Urinary bladder (tissue), 4 donors: ENCODE measurements around the gene CFHR3. TPM values are rescaled to one million over a fixed set of nuclear protein-coding genes. Genes with fewer than 3 reads are reported as not detected.
"Not testable (repeated sequence)": the region's sequence is repeated elsewhere in the genome, so short reads cannot be mapped to it uniquely, and the experiment has no call there.

Experiments used
- DNase-seq: peaks from one replicate; pipeline ENCODE4 v3.0.0-alpha.2; 2015; ENCODE audit errors: extremely low spot score
- H3K27ac ChIP-seq: one replicate; pipeline ENCODE4 v1.5.1; 2013; ENCODE audit warnings: low read depth, mild to moderate bottlenecking, moderate library complexity
- H3K36me3 ChIP-seq: one replicate; pipeline ENCODE4 v1.6.1; 2013; ENCODE audit warnings: mild to moderate bottlenecking, moderate library complexity; ENCODE audit not compliant: insufficient read depth
- H3K4me1 ChIP-seq: one replicate; pipeline ENCODE4 v1.6.1; 2013; ENCODE audit warnings: mild to moderate bottlenecking, moderate library complexity; ENCODE audit not compliant: insufficient read depth
- H3K4me3 ChIP-seq: one replicate; pipeline ENCODE4 v1.5.1; 2013; ENCODE audit warnings: low read depth, low read length
- WGBS: extraction: QIAGEN DNeasy Blood & Tissue Kit; methylation state at CpG from one replicate; pipeline ENCODE4 v1.1.7; 2013; 5-methylcytosine and 5-hydroxymethylcytosine counted together
- polyA plus RNA-seq: library from polyadenylated mRNA; stranded (reverse); fragments of 200-250 nt; gene quantifications from one replicate; pipeline ENCODE4 v1.2.3, GENCODE V29; 2013
- total RNA-seq: library from RNA; depleted of rRNA; stranded (reverse); fragments of >200 nt; gene quantifications from one replicate; pipeline ENCODE4 v1.2.3, GENCODE V29; 2014
- donor health status: healthy with polysubstance abuse.
- donor health status: healthy.

The CFHR3 gene
- total RNA-seq (0.48 TPM), polyA plus RNA-seq (0.10 TPM)

GRCh38 chr1:196774603-196775002 is at the start of gene CFHR3:
CFHR3 (plus strand) TSS chr1:196774840; CDS start chr1:196774887, 47 bp downstream.
- no peak within 1 kb of the TSS for H3K4me3 ChIP-seq
- H3K4me1 ChIP-seq = no peaks in the 10 kb centered on the region
- no peaks in the 10 kb centered on the region for H3K36me3 ChIP-seq
- no peak for DNase-seq
- H3K27ac ChIP-seq = no peak within 1 kb of the TSS

- WGBS = 94% methylated on average over 2 of the region's 2 CpGs
- no peak overlapping the region for H3K27ac ChIP-seq
- no peak for DNase-seq
- no peaks in the 10 kb centered on the region for H3K4me1 ChIP-seq
- H3K4me3 ChIP-seq = no peak overlapping the region
- no peaks in the 10 kb centered on the region for H3K36me3 ChIP-seq
These were observed 42.1 kb upstream of the CFHR3 start for GRCh38 chr1:196732526-196732925.

GRCh38 chr1:196733091-196733970 is 41.3 kb upstream of the CFHR3 start:
- WGBS = 71% methylated on average over 11 of the region's 11 CpGs
- no peak for DNase-seq

GRCh38 chr1:196734006-196734405 is 40.6 kb upstream of the CFHR3 start:
- no peaks in the 10 kb centered on the region for H3K4me1 ChIP-seq
- peaks cover 3% of the 10 kb centered on the region for H3K36me3 ChIP-seq
- DNase-seq = no peak
- H3K27ac ChIP-seq = no peak overlapping the region
- no peak overlapping the region for H3K4me3 ChIP-seq

More at GRCh38 chr1:196733091-196733970, 41.3 kb upstream of the CFHR3 start:
- no peak overlapping the region for H3K27ac ChIP-seq
- no peak overlapping the region for H3K4me3 ChIP-seq
- H3K36me3 ChIP-seq = peaks cover 3% of the 10 kb centered on the region
- no peaks in the 10 kb centered on the region for H3K4me1 ChIP-seq

- 57% methylated on average over 2 of the region's 2 CpGs for WGBS
These were observed 40.2 kb upstream of the CFHR3 start for GRCh38 chr1:196734460-196734859.

GRCh38 chr1:196738730-196739129 is 35.9 kb upstream of the CFHR3 start:
- no peak overlapping the region for H3K4me3 ChIP-seq
- peaks cover 11% of the 10 kb centered on the region for H3K36me3 ChIP-seq

More at GRCh38 chr1:196734460-196734859, 40.2 kb upstream of the CFHR3 start:
- Histone ChIP-seq H3K36me3 (peaks cover 4% of the 10 kb centered on the region), H3K27ac (no peak overlapping the region), H3K4me1 (no peaks in the 10 kb centered on the region), H3K4me3 (no peak overlapping the region)
- DNase-seq = no peak

GRCh38 chr1:196743244-196743643 is 31.4 kb upstream of the CFHR3 start:
- 44% methylated on average over 6 of the region's 6 CpGs for WGBS
- not testable (repeated sequence) for H3K4me3 ChIP-seq, H3K36me3 ChIP-seq, H3K4me1 ChIP-seq, DNase-seq, H3K27ac ChIP-seq

More at GRCh38 chr1:196738730-196739129, 35.9 kb upstream of the CFHR3 start:
- Histone ChIP-seq H3K4me1 (no peaks in the 10 kb centered on the region), H3K27ac (no peak overlapping the region)
- no peak for DNase-seq

GRCh38 chr1:196765019-196765740 is 9.5 kb upstream of the CFHR3 start:
- not testable (repeated sequence) for H3K4me3 ChIP-seq, H3K4me1 ChIP-seq, DNase-seq, H3K27ac ChIP-seq, H3K36me3 ChIP-seq
- WGBS = 78% methylated on average over 4 of the region's 4 CpGs

- not testable (repeated sequence) for H3K36me3 ChIP-seq, H3K4me3 ChIP-seq, H3K4me1 ChIP-seq, DNase-seq, H3K27ac ChIP-seq
- WGBS = 89% methylated on average over 4 of the region's 4 CpGs
These were observed 4.8 kb upstream of the CFHR3 start for GRCh38 chr1:196769823-196770222.

- no peaks in the 10 kb centered on the region for H3K36me3 ChIP-seq
- H3K27ac ChIP-seq = no peak overlapping the region
- H3K4me3 ChIP-seq = no peak overlapping the region
- 94% methylated on average over 1 of the region's 1 CpG for WGBS
- H3K4me1 ChIP-seq = no peaks in the 10 kb centered on the region
- DNase-seq = no peak
These were observed 927 bp upstream of the CFHR3 start for GRCh38 chr1:196773713-196774112.

- WGBS = 54% methylated on average over 2 of the region's 2 CpGs
- DNase-seq = no peak
These were observed 465 bp upstream of the CFHR3 start for GRCh38 chr1:196774175-196774574.

GRCh38 chr1:196777603-196778002 is 3.0 kb downstream of the CFHR3 start:
- no peaks in the 10 kb centered on the region for H3K36me3 ChIP-seq
- no peak for DNase-seq
- 91% methylated on average over 13 of the region's 13 CpGs for WGBS

More at GRCh38 chr1:196774175-196774574, 465 bp upstream of the CFHR3 start:
- H3K4me3 ChIP-seq = no peak overlapping the region
- no peaks in the 10 kb centered on the region for H3K4me1 ChIP-seq
- no peak overlapping the region for H3K27ac ChIP-seq
- H3K36me3 ChIP-seq = no peaks in the 10 kb centered on the region

GRCh38 chr1:196779093-196779492 is 4.5 kb downstream of the CFHR3 start:
- Histone ChIP-seq H3K27ac (no peak overlapping the region), H3K4me3 (no peak overlapping the region), H3K36me3 (no peaks in the 10 kb centered on the region), H3K4me1 (no peaks in the 10 kb centered on the region)
- no peak for DNase-seq
- 87% methylated on average over 1 of the region's 1 CpG for whole genome bisulfite sequencing

More at GRCh38 chr1:196777603-196778002, 3.0 kb downstream of the CFHR3 start:
- Histone ChIP-seq H3K4me3 (no peak overlapping the region), H3K27ac (no peak overlapping the region), H3K4me1 (no peaks in the 10 kb centered on the region)

- DNase-seq, H3K27ac ChIP-seq, H3K4me1 ChIP-seq, H3K4me3 ChIP-seq, H3K36me3 ChIP-seq: not testable (repeated sequence)
- 91% methylated on average over 1 of the region's 1 CpG for WGBS
These were observed 16.6 kb downstream of the CFHR3 start for GRCh38 chr1:196791252-196791651.
